ENCODE data around the gene PCNX2.

PCNX2 gene

GRCh38 chr1:233256789-233257188 is 38.7 kb downstream of the PCNX2 start:
- DNase-seq = no peak

GRCh38 chr1:233256191-233256590 is 39.3 kb downstream of the PCNX2 start:
- DNase-seq = no peak

- DNase-seq = no peak
Observed at GRCh38 chr1:233255145-233255544, 40.4 kb downstream of the PCNX2 start.

DNA sequence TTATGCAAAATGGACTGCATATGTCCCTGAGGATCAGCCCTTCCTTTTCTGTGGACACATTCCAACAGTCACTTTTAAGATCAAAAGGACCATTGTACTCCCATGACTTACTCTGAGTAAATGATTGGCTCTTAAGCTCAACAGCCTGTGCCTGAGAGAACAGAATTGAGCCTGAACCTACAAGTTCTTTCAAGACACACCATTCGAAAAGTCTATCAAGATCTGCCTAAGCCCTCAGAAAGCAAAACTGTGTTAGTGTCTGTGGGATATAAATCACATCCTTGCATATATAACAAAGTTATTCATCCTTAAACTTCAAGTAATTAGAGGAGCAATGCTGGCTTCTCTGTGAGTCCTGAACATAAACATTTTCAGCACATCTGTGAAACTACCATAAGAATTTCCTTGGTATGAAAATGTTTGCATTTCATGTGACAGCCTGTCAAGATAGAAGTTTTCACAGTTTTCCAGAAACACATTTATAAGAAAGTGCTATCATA is 41.6 kb downstream of the PCNX2 start:
- no peak for DNase-seq

GRCh38 chr1:233253231-233253831 is 42.2 kb downstream of the PCNX2 start:
- no peak for DNase-seq

GRCh38 chr1:233252441-233252840 is 43.1 kb downstream of the PCNX2 start:
- DNase-seq = no peak

DNA sequence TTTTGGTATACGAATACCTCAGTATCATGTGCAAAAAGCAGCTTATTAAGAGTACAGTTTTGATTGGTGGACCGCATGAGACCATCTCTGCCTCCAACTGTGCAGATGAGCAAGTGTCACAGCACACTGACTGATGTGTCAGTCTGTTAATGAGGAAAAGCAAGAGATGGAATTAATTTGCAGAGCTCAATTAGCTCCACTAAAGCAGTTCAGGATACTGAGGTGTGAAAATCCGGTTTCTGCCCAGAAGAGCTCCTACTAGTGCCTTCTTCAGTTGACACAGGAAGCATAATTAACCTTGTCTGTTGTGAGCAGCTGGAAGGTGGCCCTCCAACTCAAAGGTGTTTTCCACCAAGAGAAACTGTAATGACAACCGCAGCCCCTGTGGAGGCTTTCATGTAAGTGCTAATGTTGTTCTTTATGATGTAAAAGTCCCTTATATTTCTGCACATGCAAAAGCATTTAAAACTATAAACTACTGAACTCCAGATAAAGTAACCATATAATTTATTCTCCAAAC is 44.3 kb downstream of the PCNX2 start:
- no peak for DNase-seq

- DNase-seq = no peak
Observed at GRCh38 chr1:233248014-233248413, 47.5 kb downstream of the PCNX2 start.

GRCh38 chr1:233246965-233247364 is 48.6 kb downstream of the PCNX2 start:
- no peak for DNase-seq

DNA sequence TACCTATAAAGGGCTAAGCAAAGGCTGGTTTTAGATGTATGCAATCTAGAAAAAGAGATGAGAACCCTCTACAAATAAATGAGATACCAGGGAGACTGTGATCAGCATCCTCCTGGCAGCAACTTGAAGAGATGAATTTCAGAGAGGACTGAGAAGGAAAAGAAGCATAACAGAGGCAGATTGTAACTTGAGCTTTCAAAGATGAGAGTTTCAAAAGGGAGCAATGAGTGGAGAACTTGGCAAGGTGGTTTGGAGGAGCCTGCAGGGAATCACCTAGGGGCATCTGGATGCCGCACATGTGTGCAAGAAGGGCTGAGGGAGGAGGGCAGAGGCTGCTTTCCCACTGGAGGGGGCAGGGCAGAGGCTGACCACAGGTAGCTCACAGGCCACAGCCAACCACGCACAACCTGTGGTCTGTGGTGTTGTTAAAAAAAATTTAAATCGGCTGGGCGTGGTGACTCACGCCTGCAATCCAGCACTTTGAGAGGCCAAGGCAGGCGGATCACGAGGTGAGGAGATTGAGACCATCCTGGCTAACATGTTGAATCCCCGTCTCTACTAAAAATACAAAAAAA is 50.2 kb downstream of the PCNX2 start:
- no peak for DNase-seq

DNA sequence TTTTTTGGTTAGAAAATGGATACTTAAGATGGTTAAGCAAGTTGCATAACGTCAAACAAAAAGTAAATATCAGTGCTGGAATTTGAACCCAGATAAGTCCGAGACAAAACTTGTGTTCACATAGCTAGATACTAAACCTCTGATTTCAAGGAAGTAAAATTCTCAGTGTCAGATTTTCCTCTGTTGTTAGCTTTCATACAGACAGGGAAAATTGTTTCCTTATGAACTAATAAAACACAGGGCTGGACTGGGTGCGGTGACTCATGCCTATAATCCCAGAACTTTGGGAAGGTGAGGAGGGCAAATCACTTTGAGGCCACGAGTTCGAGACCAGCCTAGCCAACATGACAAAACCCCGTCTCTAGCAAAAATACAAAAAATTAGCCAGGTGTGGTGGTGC is 51.3 kb downstream of the PCNX2 start:
- no peak for DNase-seq

DNA sequence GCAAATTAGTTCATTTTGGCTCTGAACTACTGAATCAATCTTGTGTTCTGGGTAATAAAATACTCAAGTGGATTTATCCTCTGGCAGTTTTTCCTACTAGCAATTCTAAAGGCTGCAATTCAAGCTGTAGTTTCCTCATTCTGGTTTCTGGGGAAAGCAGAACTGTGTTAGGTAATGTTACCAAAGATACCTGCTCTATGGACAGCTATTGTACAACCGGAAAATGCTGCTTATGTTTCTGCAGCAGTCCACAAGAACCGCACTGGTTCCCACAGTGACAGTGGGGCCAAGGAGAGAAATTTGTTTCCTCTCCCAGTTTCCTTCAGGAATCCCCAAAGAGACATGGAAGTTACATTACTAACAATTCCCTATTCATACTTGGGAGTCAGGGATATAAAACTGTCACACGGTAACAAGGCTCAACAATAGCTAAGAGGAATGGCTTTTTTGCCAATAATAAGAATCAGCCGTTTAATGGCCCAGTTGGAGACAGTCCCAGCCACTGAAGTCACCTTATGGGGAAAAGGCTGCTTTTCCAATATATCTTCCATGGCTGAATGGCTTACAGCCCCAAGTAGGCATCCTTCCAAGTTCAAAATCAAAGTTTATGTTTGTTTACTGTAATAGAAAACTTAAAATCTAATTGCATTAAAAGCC is 52.6 kb downstream of the PCNX2 start:
- no peak for DNase-seq

- DNase-seq = no peak
Observed at GRCh38 chr1:233241759-233242158, 53.8 kb downstream of the PCNX2 start.

- peak; percentile 24 for DNase-seq
Observed at GRCh38 chr1:233240829-233241682, 54.5 kb downstream of the PCNX2 start.

- DNase-seq = no peak
Observed at GRCh38 chr1:233240371-233240770, 55.2 kb downstream of the PCNX2 start.

DNA sequence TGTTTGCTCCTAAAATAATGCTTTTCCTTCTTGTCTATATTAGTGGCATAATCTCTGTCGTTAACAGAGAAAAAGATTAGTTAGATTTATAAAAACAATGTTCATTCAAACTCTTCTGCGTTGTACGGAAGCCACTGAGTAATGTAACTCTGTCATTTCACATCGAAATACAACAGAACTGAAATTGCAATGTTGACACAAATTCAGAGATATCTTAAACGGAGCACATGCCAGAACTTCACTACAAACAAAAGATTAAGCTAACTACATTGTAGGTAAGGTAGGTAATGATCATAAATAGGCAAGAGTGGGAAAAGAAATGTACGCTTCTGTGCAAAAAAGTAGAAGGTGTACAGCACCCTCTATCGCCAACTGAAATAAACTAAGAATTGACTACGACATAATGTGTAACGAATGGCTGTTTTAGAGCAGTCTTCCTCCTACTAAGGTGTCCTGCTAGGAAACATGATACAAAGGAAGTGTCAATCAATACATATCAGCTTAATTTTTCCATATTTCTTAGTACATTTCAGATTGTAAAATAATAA is 56.6 kb downstream of the PCNX2 start:
- no peak for DNase-seq

DNA sequence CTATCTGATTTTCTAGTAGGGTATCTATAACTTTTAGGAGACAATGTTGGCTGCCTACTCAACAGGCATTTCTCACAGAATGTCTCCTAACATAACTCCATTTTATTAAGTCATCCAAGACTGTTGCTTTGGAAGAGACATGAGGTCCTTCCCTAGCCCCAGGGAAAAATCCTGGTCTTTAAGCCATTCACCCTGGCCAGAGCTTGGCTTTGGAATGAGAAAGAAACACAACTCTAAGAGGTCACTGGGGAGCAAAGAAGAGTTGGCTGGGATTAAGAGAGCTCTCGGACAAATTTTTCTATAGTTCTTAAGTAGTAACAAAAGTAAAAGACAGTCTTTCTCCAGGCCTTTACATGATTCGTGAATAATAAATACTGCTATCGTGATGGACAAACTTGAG is 57.9 kb downstream of the PCNX2 start:
- DNase-seq = no peak

GRCh38 chr1:233233508-233234040 is 62.0 kb downstream of the PCNX2 start:
- no peak for DNase-seq

GRCh38 chr1:233230011-233230410 is 65.5 kb downstream of the PCNX2 start:
- no peak for DNase-seq

DNA sequence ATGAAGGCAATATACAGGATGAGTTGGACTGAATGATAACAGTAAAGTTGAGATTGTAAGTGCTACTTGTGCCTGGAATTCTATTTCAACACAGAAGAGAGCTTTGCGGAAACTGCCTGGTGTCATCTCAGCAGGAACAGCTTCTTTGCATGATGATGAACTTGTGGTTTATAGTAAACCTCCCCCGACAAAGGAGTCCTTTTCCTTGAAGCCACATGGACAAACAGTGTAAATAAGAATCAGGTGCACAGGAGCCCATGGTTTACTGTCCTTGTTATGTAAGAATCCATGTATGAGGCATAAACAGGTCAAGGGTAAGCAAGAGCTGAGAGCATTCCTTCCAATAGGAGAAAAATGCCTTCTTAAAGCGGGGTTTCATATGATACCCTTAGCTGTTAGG is 66.2 kb downstream of the PCNX2 start:
- DNase-seq = no peak

GRCh38 chr1:233227930-233228465 is 67.5 kb downstream of the PCNX2 start:
- no peak for DNase-seq

- no peak for DNase-seq
Observed at GRCh38 chr1:233224311-233224710, 71.2 kb downstream of the PCNX2 start.

Data from CD4-positive, alpha-beta T cell treated with Interleukin-15 for 1 hour (primary cell).